MM.1S (cell line): ENCODE measurements around the gene EXO1.

ENCODE experiments used
- DNase-seq: peaks from one replicate; pipeline ENCODE4 v3.0.0-alpha.2; 2015
- H2AFZ ChIP-seq: fragments of 300-600 bp; sonication (generic); 2 replicates; pipeline ENCODE4 v1.6.0; 2016; ENCODE audit warnings: antibody characterized with exemption, low read length
- H3F3A ChIP-seq: fragments of 300-600 bp; sonication (generic); 2 replicates; pipeline ENCODE4 v1.6.1; 2016; ENCODE audit warnings: mild to moderate bottlenecking, antibody characterized with exemption, low read length, moderate library complexity, mixed read lengths; ENCODE audit not compliant: insufficient read depth
- H3K27ac ChIP-seq: fragments of 300-600 bp; sonication (generic); 2 replicates; pipeline ENCODE4 v1.5.1; 2016; ENCODE audit warnings: mild to moderate bottlenecking, low read length
- H3K27me3 ChIP-seq: fragments of 300-600 bp; sonication (generic); replicated peaks from 2 replicates; pipeline ENCODE4 v1.6.0; 2016; ENCODE audit warnings: low read length; ENCODE audit not compliant: insufficient read depth
- H3K36me3 ChIP-seq: fragments of 300-600 bp; sonication (generic); replicated peaks from 2 replicates; pipeline ENCODE4 v1.6.1; 2016; ENCODE audit warnings: mild to moderate bottlenecking, low read length, mixed read lengths; ENCODE audit not compliant: insufficient read depth
- H3K4me1 ChIP-seq: fragments of 300-600 bp; sonication (generic); 2 replicates; pipeline ENCODE4 v1.6.1; 2016; ENCODE audit warnings: low read length, mixed read lengths
- H3K4me2 ChIP-seq: fragments of 300-600 bp; sonication (generic); 2 replicates; pipeline ENCODE4 v1.6.0; 2016; ENCODE audit warnings: low read depth, low read length
- H3K4me3 ChIP-seq: fragments of 300-600 bp; sonication (generic); 2 replicates; pipeline ENCODE4 v1.5.1; 2016; ENCODE audit warnings: low read length, mixed read lengths
- H3K79me2 ChIP-seq: fragments of 300-600 bp; sonication (generic); 2 replicates; pipeline ENCODE4 v1.6.1; 2016; ENCODE audit warnings: mixed run types, low read length, mixed read lengths
- H3K9ac ChIP-seq: fragments of 300-600 bp; sonication (generic); 2 replicates; pipeline ENCODE4 v1.6.1; 2016; ENCODE audit warnings: low read length, mixed read lengths
- H3K9me2 ChIP-seq: fragments of 300-600 bp; sonication (generic); replicated peaks from 2 replicates; pipeline ENCODE4 v1.6.1; 2016; ENCODE audit warnings: mild to moderate bottlenecking, low read length, mixed read lengths; ENCODE audit not compliant: insufficient read depth
- H3K9me3 ChIP-seq: fragments of 300-600 bp; sonication (generic); replicated peaks from 2 replicates; pipeline ENCODE4 v1.6.1; 2016; ENCODE audit warnings: mild to moderate bottlenecking, low read length, mixed read lengths; ENCODE audit not compliant: insufficient read depth
- H4K20me1 ChIP-seq: fragments of 300-600 bp; sonication (generic); 2 replicates; pipeline ENCODE4 v1.6.1; 2016; ENCODE audit warnings: mild to moderate bottlenecking, low read length, moderate library complexity, mixed read lengths; ENCODE audit not compliant: insufficient read depth
- EZH2 ChIP-seq: fragments of 300-600 bp; sonication (generic); optimal IDR thresholded peaks from 2 replicates; pipeline ENCODE3; 2017; ENCODE audit warnings: low read depth, mild to moderate bottlenecking, antibody characterized with exemption, low read length, mixed read lengths
- EZH2phosphoT487 ChIP-seq: fragments of 300-600 bp; sonication (generic); IDR thresholded peaks from 2 replicates; pipeline ENCODE4 v1.6.1; 2018; ENCODE audit warnings: antibody characterized with exemption, low read length
- TF ChIP-seq, protein P1 (sequence below): fragments of 300-600 bp; sonication (generic); IDR thresholded peaks from 2 replicates; pipeline ENCODE4 v1.5.1; 2016; ENCODE audit warnings: antibody characterized with exemption, low read length, mixed read lengths

The EXO1 gene

DNA sequence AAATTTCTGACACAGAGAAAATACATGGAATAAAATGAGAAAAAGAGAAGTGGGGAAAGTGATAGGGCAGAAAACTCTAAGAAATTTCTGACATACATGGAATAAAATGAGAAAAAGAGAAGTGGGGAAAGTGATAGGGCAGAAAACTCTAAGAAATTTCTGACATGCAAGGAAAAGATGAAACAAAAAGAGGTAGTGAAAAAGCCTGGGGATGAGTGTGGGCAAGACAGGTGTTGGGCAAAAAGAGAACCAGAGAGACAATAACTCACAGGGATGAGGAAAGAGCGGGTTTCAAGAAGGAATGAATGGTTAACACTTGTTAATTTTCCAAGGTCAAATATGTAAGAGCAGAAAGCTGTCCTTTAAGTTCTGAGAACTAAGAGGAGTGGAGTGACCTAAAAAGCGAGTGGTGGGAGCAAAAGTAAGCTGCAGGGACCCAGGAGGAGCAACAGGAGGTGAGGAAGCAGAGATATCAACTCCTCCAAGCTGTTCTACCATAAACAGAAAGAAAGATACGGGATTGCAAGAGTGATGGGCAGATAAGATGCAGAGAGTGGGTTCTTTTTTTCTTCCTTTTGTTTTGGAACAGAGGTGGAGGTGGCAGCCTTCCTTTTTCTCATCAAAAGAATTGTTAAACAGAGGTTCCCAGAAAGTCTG lies 29.9 kb upstream of the EXO1 start:
- H3K4me1 ChIP-seq = no peaks in the 10 kb centered on the region

DNA sequence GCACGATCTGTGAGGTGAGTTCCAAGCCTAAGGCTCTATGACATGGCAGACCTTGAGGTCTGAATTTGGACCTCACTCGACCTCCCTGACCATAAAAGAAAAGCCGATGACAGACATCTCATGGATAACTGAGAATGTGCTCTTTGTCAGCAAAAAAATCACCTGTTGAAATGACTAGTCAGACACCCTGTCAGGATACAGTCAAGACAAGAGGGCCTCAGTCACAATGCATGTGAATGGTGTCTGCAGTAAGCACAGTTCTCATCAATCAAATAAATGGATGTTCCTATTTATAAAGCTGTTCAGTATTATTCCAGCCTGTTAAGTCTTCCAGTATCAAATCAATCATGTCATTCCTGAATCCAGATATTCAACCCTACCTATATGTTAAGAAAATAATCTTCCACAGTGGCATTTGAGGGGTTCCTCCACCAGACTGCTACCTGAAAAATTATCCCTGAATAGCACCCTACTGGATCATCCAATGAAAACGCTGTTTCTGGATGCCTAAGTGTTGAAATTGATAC lies 28.6 kb upstream of the EXO1 start:
- H3K36me3 ChIP-seq = no peaks in the 10 kb centered on the region
- no peak overlapping the region for H2AFZ ChIP-seq
- H3K4me2 ChIP-seq = no peak overlapping the region
- no peaks in the 10 kb centered on the region for H3K79me2 ChIP-seq
- H3K27ac ChIP-seq = no peak overlapping the region
- no peaks in the 10 kb centered on the region for H3F3A ChIP-seq
- H3K9me2 ChIP-seq = no peaks in the 10 kb centered on the region
- no peaks in the 10 kb centered on the region for H3K4me1 ChIP-seq
- H3K27me3 ChIP-seq = no peaks in the 10 kb centered on the region
- H3K4me3 ChIP-seq = no peak overlapping the region
- H4K20me1 ChIP-seq = no peaks in the 10 kb centered on the region
- H3K9me3 ChIP-seq = no peaks in the 10 kb centered on the region
- TF ChIP-seq EZH2phosphoT487 = no peak
- no peak for TF ChIP-seq EZH2
- TF ChIP-seq, protein P1, sequence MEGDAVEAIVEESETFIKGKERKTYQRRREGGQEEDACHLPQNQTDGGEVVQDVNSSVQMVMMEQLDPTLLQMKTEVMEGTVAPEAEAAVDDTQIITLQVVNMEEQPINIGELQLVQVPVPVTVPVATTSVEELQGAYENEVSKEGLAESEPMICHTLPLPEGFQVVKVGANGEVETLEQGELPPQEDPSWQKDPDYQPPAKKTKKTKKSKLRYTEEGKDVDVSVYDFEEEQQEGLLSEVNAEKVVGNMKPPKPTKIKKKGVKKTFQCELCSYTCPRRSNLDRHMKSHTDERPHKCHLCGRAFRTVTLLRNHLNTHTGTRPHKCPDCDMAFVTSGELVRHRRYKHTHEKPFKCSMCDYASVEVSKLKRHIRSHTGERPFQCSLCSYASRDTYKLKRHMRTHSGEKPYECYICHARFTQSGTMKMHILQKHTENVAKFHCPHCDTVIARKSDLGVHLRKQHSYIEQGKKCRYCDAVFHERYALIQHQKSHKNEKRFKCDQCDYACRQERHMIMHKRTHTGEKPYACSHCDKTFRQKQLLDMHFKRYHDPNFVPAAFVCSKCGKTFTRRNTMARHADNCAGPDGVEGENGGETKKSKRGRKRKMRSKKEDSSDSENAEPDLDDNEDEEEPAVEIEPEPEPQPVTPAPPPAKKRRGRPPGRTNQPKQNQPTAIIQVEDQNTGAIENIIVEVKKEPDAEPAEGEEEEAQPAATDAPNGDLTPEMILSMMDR = no peak
- DNase-seq = no peak
- H3K9ac ChIP-seq = no peak overlapping the region

More for the DNA sequence above, 29.9 kb upstream of the EXO1 start:
- no peaks in the 10 kb centered on the region for H3K79me2 ChIP-seq
- no peak overlapping the region for H3K4me3 ChIP-seq
- no peak overlapping the region for H3K27ac ChIP-seq
- no peaks in the 10 kb centered on the region for H4K20me1 ChIP-seq
- DNase-seq = no peak
- H3K9me2 ChIP-seq = no peaks in the 10 kb centered on the region
- no peak overlapping the region for H3K4me2 ChIP-seq
- H3K36me3 ChIP-seq = no peaks in the 10 kb centered on the region
- no peak overlapping the region for H2AFZ ChIP-seq
- H3K9me3 ChIP-seq = no peaks in the 10 kb centered on the region
- H3F3A ChIP-seq = no peaks in the 10 kb centered on the region
- TF ChIP-seq, protein P1 = no peak
- no peak for TF ChIP-seq EZH2phosphoT487
- TF ChIP-seq EZH2 = no peak
- no peak overlapping the region for H3K9ac ChIP-seq
- H3K27me3 ChIP-seq = no peaks in the 10 kb centered on the region

DNA sequence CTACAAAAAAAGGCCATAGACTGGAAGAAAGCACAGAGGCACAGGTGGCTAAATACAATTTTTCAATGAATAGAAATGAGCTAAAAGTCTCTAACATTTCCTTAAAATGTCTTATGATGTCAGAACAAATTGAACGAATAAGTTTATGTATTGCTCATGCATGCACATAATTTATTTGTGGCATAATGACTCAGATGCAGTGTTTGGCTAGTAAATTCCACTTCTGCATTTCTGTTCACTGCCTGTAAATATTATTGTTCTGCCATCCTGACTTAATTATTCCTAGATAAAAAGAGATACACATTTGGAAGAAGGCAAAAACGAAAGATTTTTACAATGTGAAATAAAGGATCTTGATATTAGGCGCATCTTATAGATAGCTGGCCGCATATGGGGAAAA lies 26.6 kb upstream of the EXO1 start:
- H3K4me2 ChIP-seq = no peak overlapping the region
- H2AFZ ChIP-seq = no peak overlapping the region
- H3F3A ChIP-seq = no peaks in the 10 kb centered on the region
- DNase-seq = no peak
- no peak overlapping the region for H3K27ac ChIP-seq
- H3K4me1 ChIP-seq = no peaks in the 10 kb centered on the region
- TF ChIP-seq EZH2phosphoT487 = no peak
- TF ChIP-seq EZH2 = no peak
- TF ChIP-seq, protein P1 = no peak
- H3K9me3 ChIP-seq = no peaks in the 10 kb centered on the region
- no peaks in the 10 kb centered on the region for H3K27me3 ChIP-seq
- no peak overlapping the region for H3K9ac ChIP-seq
- no peaks in the 10 kb centered on the region for H3K79me2 ChIP-seq
- no peaks in the 10 kb centered on the region for H3K36me3 ChIP-seq
- no peaks in the 10 kb centered on the region for H4K20me1 ChIP-seq
- H3K4me3 ChIP-seq = no peak overlapping the region
- H3K9me2 ChIP-seq = no peaks in the 10 kb centered on the region
